ENCODE data around the gene UFM1. TPM values are rescaled to one million over a fixed set of nuclear protein-coding genes. Genes with fewer than 3 reads are reported as not detected.
"Not testable (repeated sequence)": the region's sequence is repeated elsewhere in the genome, so short reads cannot be mapped to it uniquely, and the experiment has no call there.

Gene UFM1
- total and polyA plus RNA-seq, 2 donors (not counting 3 experiments of a cell fraction or from before 2014, with no cell fraction given): 16.8 to 51.5 TPM

DNA sequence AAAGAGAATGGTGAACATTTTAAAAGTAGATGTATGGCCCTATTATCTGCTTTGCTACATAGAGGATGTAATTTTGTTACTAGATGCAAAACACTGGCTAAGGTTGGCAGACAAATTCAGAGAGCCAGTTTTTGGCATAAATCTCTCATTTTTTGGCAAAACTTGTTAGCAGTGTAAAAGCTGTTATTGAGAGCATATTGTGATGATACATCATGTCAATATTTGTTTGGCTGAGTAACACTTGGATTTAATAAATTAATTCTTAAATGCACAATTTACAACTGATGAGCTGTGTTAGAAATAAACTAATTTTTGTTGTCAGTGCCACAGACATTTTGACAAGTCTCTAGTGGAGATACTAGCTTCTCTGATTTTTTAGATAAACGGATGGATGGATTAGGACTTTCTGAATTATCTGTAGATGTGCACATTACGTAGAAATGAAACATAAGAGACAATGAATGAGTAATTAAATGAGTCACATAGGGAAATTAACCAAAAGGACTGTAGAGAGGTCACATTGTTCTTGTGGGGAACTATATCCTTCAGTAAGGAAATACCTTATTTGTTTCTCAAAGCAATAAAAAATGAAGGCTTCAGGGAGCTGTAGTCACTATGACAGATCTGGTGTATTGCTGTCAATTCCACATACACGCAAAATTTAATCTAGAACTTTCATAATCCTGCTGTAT, 17.4 kb downstream of the UFM1 start:
- no peaks in the 10 kb centered on the region for H3K79me2 ChIP-seq (ENCODE audit: control insufficient read depth, insufficient read depth, low read length)
- H3K9ac ChIP-seq (replicated peaks; ENCODE audit: extremely low read depth, insufficient read depth, low read length): no peak overlapping the region
- H4K20me1 ChIP-seq (replicated peaks; ENCODE audit: control insufficient read depth, extremely low read depth, insufficient read depth, low read length): no peaks in the 10 kb centered on the region
- no TSS peak for BruUV-seq (replicated peaks)
- no peak for FAIRE-seq
- peaks cover 0 to 3% of the 10 kb centered on the region in 2 experiments for H3K36me3 ChIP-seq (ENCODE audit: control insufficient read depth in 2 of 2, extremely low read depth in 1 of 2, insufficient read depth in 2 of 2, low read length in 2 of 2)
- H3K27ac ChIP-seq (ENCODE audit: insufficient read depth, low read depth, low read length): no peak overlapping the region
- H3K9me1 ChIP-seq (replicated peaks; ENCODE audit: control insufficient read depth, extremely low read depth, insufficient read depth, low read length): no peaks in the 10 kb centered on the region
- H2AFZ ChIP-seq (ENCODE audit: low read depth, low read length): no peak overlapping the region
- H3K27me3 ChIP-seq (ENCODE audit: control insufficient read depth in 2 of 2, insufficient read depth in 2 of 2, low read length in 2 of 2): no peaks in the 10 kb centered on the region
- TF ChIP-seq FOS (IDR thresholded peaks at IDR 0.05; ENCODE audit: borderline replicate concordance, insufficient read depth, low read length): peak; percentile 65
- TF ChIP-seq POLR2AphosphoS5 (IDR thresholded peaks at IDR 0.05; ENCODE audit: insufficient read depth, low read depth, low read length): no peak
- no peak for TF ChIP-seq JUN (IDR thresholded peaks at IDR 0.05; ENCODE audit: borderline replicate concordance, insufficient read depth, insufficient read length, low read depth)
- CTCF ChIA-PET: interaction anchor here (1.4 kb wide), 1 partner anchor 18 kb away, joined by 7 read pairs; the partner anchor contains the start of gene UFM1
- no peak overlapping the region for H3K4me3 ChIP-seq (replicated peaks in 1 of 3; ENCODE audit: insufficient read depth in 1 of 3, low read depth in 1 of 3, low read length in 3 of 3)
- peak; percentile 41 for DNase-seq (ENCODE audit: low read depth, low spot score)
- H3K4me2 ChIP-seq (ENCODE audit: insufficient read depth, low read length): peak overlapping the region; percentile 42
- intact Hi-C loops (cut with micrococcal nuclease): no loop called here
- peaks cover 9% of the 10 kb centered on the region for H3K4me1 ChIP-seq (ENCODE audit: control insufficient read depth, extremely low read depth, insufficient read depth, low read length)
- POLR2A ChIA-PET: no interaction called here
- dilution Hi-C loops (cut with MboI; ENCODE audit: extremely low pct_ligation_motif_present, low sequenced_read_pairs): no loop called here
- no peaks in the 10 kb centered on the region for H3K9me3 ChIP-seq (replicated peaks; ENCODE audit: control insufficient read depth, insufficient read depth, low read length)

DNA sequence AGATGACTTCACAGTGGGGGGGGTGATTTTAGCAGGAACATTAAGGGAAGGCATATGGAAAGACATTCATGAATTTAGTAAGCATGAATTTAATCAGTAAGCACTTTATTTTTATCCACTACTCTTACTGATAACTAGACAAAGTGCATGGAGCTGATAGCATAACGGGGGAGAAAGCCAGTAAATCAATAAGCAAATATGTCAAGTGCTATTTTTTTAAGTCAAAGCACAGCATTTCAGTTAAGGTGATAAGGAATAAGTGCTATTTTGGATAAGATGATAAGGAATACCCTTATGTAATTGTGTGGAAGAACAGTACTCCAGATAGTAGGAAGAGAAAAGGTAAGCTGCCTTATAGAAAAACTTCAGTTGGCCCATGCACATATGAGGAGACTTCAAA, 19.4 kb downstream of the UFM1 start:
- ChIA-PET CTCF (no interaction called here), POLR2A (no interaction called here)
- no peak for TF ChIP-seq FOS (IDR thresholded peaks at IDR 0.05; ENCODE audit: borderline replicate concordance, insufficient read depth, low read length)
- DNase-seq (ENCODE audit: low read depth, low spot score) (no peak), FAIRE-seq (no peak)
- Histone ChIP-seq H3K4me2 (ENCODE audit: insufficient read depth, low read length) (no peak overlapping the region), H3K9me1 (replicated peaks; ENCODE audit: control insufficient read depth, extremely low read depth, insufficient read depth, low read length) (no peaks in the 10 kb centered on the region), H3K27ac (ENCODE audit: insufficient read depth, low read depth, low read length) (no peak overlapping the region), H3K9ac (replicated peaks; ENCODE audit: extremely low read depth, insufficient read depth, low read length) (no peak overlapping the region), H4K20me1 (replicated peaks; ENCODE audit: control insufficient read depth, extremely low read depth, insufficient read depth, low read length) (no peaks in the 10 kb centered on the region), H2AFZ (ENCODE audit: low read depth, low read length) (no peak overlapping the region), H3K4me3 (replicated peaks in 1 of 3; ENCODE audit: insufficient read depth in 1 of 3, low read depth in 1 of 3, low read length in 3 of 3) (no peak overlapping the region), H3K79me2 (ENCODE audit: control insufficient read depth, insufficient read depth, low read length) (no peaks in the 10 kb centered on the region), H3K4me1 (ENCODE audit: control insufficient read depth, extremely low read depth, insufficient read depth, low read length) (peaks cover 9% of the 10 kb centered on the region), H3K27me3 (ENCODE audit: control insufficient read depth in 2 of 2, insufficient read depth in 2 of 2, low read length in 2 of 2) (peaks cover 2% of the 10 kb centered on the region in 2 experiments), H3K36me3 (ENCODE audit: control insufficient read depth in 2 of 2, extremely low read depth in 1 of 2, insufficient read depth in 2 of 2, low read length in 2 of 2) (no peaks in the 10 kb centered on the region), H3K9me3 (replicated peaks; ENCODE audit: control insufficient read depth, insufficient read depth, low read length) (no peaks in the 10 kb centered on the region)
- no TSS peak for BruUV-seq (replicated peaks)
- dilution Hi-C loops (cut with MboI; ENCODE audit: extremely low pct_ligation_motif_present, low sequenced_read_pairs): no loop called here
- intact Hi-C loops (cut with micrococcal nuclease): no loop called here

DNA sequence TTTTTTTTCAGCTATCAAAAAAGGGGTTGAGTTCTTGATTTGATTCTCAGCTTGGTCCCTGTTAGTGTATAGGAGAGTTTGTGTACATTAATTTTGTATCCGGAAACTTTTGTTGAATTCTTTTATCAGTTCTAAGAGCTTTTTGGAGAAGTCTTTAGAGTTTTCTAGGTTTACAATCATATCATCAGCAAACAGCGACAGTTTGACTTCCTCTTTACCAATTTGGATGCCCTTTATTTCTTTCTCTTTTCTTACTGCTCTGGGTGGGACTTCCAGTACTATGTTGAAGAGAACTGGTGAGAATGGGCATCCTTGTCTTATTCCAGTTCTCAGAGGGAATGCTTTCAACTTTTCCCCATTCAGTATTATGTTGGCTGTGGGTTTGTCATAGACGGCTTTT, 20.4 kb downstream of the UFM1 start:
- BruUV-seq (replicated peaks): not testable (repeated sequence)

More for the DNA sequence above, 20.4 kb downstream of the UFM1 start:
- dilution Hi-C loops (cut with MboI; ENCODE audit: extremely low pct_ligation_motif_present, low sequenced_read_pairs); H3K27ac ChIP-seq (ENCODE audit: insufficient read depth, low read depth, low read length); H3K27me3 ChIP-seq (ENCODE audit: control insufficient read depth in 2 of 2, insufficient read depth in 2 of 2, low read length in 2 of 2); FAIRE-seq; H3K4me3 ChIP-seq (replicated peaks in 1 of 3; ENCODE audit: insufficient read depth in 1 of 3, low read depth in 1 of 3, low read length in 3 of 3); H4K20me1 ChIP-seq (replicated peaks; ENCODE audit: control insufficient read depth, extremely low read depth, insufficient read depth, low read length); H3K9me3 ChIP-seq (replicated peaks; ENCODE audit: control insufficient read depth, insufficient read depth, low read length); POLR2A ChIA-PET; H3K79me2 ChIP-seq (ENCODE audit: control insufficient read depth, insufficient read depth, low read length); intact Hi-C loops (cut with micrococcal nuclease); H3K9ac ChIP-seq (replicated peaks; ENCODE audit: extremely low read depth, insufficient read depth, low read length); DNase-seq (ENCODE audit: low read depth, low spot score); H3K4me2 ChIP-seq (ENCODE audit: insufficient read depth, low read length); H3K36me3 ChIP-seq (ENCODE audit: control insufficient read depth in 2 of 2, extremely low read depth in 1 of 2, insufficient read depth in 2 of 2, low read length in 2 of 2); CTCF ChIA-PET; H2AFZ ChIP-seq (ENCODE audit: low read depth, low read length); H3K4me1 ChIP-seq (ENCODE audit: control insufficient read depth, extremely low read depth, insufficient read depth, low read length); H3K9me1 ChIP-seq (replicated peaks; ENCODE audit: control insufficient read depth, extremely low read depth, insufficient read depth, low read length): not testable (repeated sequence)

All from endothelial cell of umbilical vein (primary cell).